Upper lobe of left lung (tissue), 6 donors: ENCODE measurements around the gene DNAI1. TPM values are rescaled to one million over a fixed set of nuclear protein-coding genes. Genes with fewer than 3 reads are reported as not detected.
A peak's percentile ranks its signal among the peaks of the same experiment; 100 is the strongest.

ENCODE experiments used
- ATAC-seq, 2 donors: fragments of 200-7000 bp; cut with Tn5 transposase; one replicate each; pipeline ENCODE4 v1.9.1; 2022; ENCODE audit warnings: mild to moderate bottlenecking in 2 of 2, moderate library complexity in 2 of 2; ENCODE audit not compliant: low FRiP score in 2 of 2
- DNase-seq, 2 donors: peaks; one replicate each; pipeline ENCODE4 v3.0.0-alpha.2; 2019 to 2020
- H3K27ac ChIP-seq, 4 donors: fragments of 200-600 bp; sonication (generic); one replicate each; pipeline ENCODE4 v1.5.1; 2016 to 2019
- H3K27me3 ChIP-seq, 4 donors: fragments of 200-600 bp; sonication (generic); one replicate each; pipeline ENCODE4 v1.5.1; 2017 to 2019
- H3K36me3 ChIP-seq, 4 donors: fragments of 200-600 bp; sonication (generic); one replicate each; pipeline ENCODE4 v1.5.1; 2016 to 2019
- H3K4me1 ChIP-seq, 4 donors: fragments of 200-600 bp; sonication (generic); one replicate each; pipeline ENCODE4 v1.5.1; 2018 to 2019
- H3K4me3 ChIP-seq, 4 donors: fragments of 200-600 bp; sonication (generic); one replicate each; pipeline ENCODE4 v1.5.1; 2017 to 2019; ENCODE audit warnings: mild to moderate bottlenecking in 2 of 4, moderate library complexity in 1 of 4
- H3K9me3 ChIP-seq, 4 donors: fragments of 200-600 bp; sonication (generic); one replicate each; pipeline ENCODE4 v1.5.1; 2018 to 2019
- EP300 ChIP-seq, 4 donors: sonication (generic); formaldehyde crosslinking; IDR thresholded peaks; one replicate each; pipeline ENCODE4 v1.5.1; 2017; ENCODE audit warnings: antibody characterized with exemption in 4 of 4, control low read depth in 2 of 4
- POLR2A ChIP-seq, 4 donors: fragments of 450-650 bp; IDR thresholded peaks; one replicate each; pipeline ENCODE4 v1.5.1; 2016 to 2017; ENCODE audit warnings: antibody characterized with exemption in 4 of 4, mild to moderate bottlenecking in 2 of 4
- POLR2AphosphoS5 ChIP-seq, 2 donors: sonication (generic); formaldehyde crosslinking; IDR thresholded peaks; one replicate each; pipeline ENCODE4 v1.5.1; 2017; ENCODE audit warnings: antibody characterized with exemption in 2 of 2
- WGBS, 2 donors: methylation state at CpG; one replicate each; pipeline ENCODE4 v1.1.5; 2017 to 2018; 5-methylcytosine and 5-hydroxymethylcytosine counted together
- total RNA-seq, 6 donors: library from RNA; depleted of rRNA in 4 of 6; stranded (reverse); fragments of >200 nt in 4 of 6; gene quantifications; one replicate each; pipeline versions ENCODE4 v1.1.0 to v1.2.1, GENCODE V29; 2016 to 2021
- TF ChIP-seq, protein P1 (sequence below), 6 experiments: fragments of 450-650 bp in 4 of 6; fragments of 200-600 bp in 2 of 6; sonication (generic) in 2 of 6; IDR thresholded peaks; one replicate each; pipeline ENCODE4 v1.5.1; 2016 to 2019; ENCODE audit warnings: antibody characterized with exemption in 6 of 6
- donor health status: DM: no; HTN: no; CAD: no; lungs with moderate emphysema.
- donor health status: DM: no; HTN: yes; CAD: no; lungs with severe emphysema.

Gene DNAI1
- total RNA-seq, 6 donors from 2014 or later: 0.37 to 39.8 (median 9.7) TPM

GRCh38 chr9:34508463-34508862, 49.9 kb downstream of the DNAI1 start:
- no peaks in the 10 kb centered on the region for H3K36me3 ChIP-seq
- H3K4me3 ChIP-seq: no peak overlapping the region
- no peak for DNase-seq
- H3K4me1 ChIP-seq: peaks cover 0 to 9% (median 2%) of the 10 kb centered on the region in 4 donors
- H3K9me3 ChIP-seq: no peaks in the 10 kb centered on the region
- ATAC-seq: no peak
- no peak overlapping the region for H3K27ac ChIP-seq
- H3K27me3 ChIP-seq: no peaks in the 10 kb centered on the region
- no peak for TF ChIP-seq POLR2AphosphoS5 (IDR thresholded peaks at IDR 0.05)
- TF ChIP-seq POLR2A (IDR thresholded peaks at IDR 0.05): no peak
- TF ChIP-seq EP300 (IDR thresholded peaks at IDR 0.05): no peak
- TF ChIP-seq, protein P1, sequence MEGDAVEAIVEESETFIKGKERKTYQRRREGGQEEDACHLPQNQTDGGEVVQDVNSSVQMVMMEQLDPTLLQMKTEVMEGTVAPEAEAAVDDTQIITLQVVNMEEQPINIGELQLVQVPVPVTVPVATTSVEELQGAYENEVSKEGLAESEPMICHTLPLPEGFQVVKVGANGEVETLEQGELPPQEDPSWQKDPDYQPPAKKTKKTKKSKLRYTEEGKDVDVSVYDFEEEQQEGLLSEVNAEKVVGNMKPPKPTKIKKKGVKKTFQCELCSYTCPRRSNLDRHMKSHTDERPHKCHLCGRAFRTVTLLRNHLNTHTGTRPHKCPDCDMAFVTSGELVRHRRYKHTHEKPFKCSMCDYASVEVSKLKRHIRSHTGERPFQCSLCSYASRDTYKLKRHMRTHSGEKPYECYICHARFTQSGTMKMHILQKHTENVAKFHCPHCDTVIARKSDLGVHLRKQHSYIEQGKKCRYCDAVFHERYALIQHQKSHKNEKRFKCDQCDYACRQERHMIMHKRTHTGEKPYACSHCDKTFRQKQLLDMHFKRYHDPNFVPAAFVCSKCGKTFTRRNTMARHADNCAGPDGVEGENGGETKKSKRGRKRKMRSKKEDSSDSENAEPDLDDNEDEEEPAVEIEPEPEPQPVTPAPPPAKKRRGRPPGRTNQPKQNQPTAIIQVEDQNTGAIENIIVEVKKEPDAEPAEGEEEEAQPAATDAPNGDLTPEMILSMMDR (IDR thresholded peaks at IDR 0.05): no peak
- WGBS, 2 donors: 87 to 89% methylated on average over 3 of the region's 3 CpGs

DNA sequence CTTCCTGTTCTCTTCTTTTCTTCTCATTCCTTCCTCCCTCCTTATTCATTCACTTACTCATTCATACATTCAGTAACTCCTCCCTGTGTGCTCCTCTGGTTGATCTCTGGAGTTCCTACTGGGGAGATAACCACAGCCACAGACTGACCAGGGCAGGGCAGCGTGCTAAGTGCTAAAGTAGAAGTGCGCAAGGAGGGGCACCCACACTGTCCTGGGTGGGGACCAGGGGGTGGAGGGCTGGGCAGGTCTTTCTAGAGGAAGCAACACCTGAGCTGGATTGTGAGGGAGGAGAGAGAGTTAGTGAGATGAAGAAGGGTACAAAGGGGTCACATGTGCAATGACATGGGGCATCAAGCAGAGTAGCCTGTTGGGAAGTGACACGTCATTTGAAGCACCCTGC, 50.3 kb downstream of the DNAI1 start:
- Histone ChIP-seq H3K4me1 (peaks cover 0 to 14% (median 2%) of the 10 kb centered on the region in 4 donors), H3K27ac (no peak overlapping the region), H3K4me3 (no peak overlapping the region), H3K9me3 (no peaks in the 10 kb centered on the region), H3K36me3 (no peaks in the 10 kb centered on the region), H3K27me3 (no peaks in the 10 kb centered on the region)
- 89 to 96% methylated on average over 3 of the region's 3 CpGs for WGBS, 2 donors
- TF ChIP-seq POLR2A (IDR thresholded peaks at IDR 0.05): no peak
- TF ChIP-seq POLR2AphosphoS5 (IDR thresholded peaks at IDR 0.05): no peak
- no peak for TF ChIP-seq EP300 (IDR thresholded peaks at IDR 0.05)
- TF ChIP-seq, protein P1 (IDR thresholded peaks at IDR 0.05): no peak
- DNase-seq (no peak), ATAC-seq (no peak)

GRCh38 chr9:34510497-34511468, 52.2 kb downstream of the DNAI1 start:
- H3K27ac ChIP-seq: no peak overlapping the region
- H3K4me1 ChIP-seq: peaks cover 0 to 14% (median 2%) of the 10 kb centered on the region in 4 donors
- H3K27me3 ChIP-seq: no peaks in the 10 kb centered on the region
- WGBS, 2 donors: 67 to 84% methylated on average over 9 to 13 of the region's 13 CpGs
- DNase-seq (no peak), ATAC-seq (no peak)
- no peak overlapping the region for H3K4me3 ChIP-seq
- H3K36me3 ChIP-seq: no peaks in the 10 kb centered on the region
- TF ChIP-seq POLR2AphosphoS5 (IDR thresholded peaks at IDR 0.05) (no peak), POLR2A (IDR thresholded peaks at IDR 0.05) (no peak), EP300 (IDR thresholded peaks at IDR 0.05) (no peak)
- TF ChIP-seq, protein P1 (IDR thresholded peaks at IDR 0.05): no peak
- H3K9me3 ChIP-seq: no peaks in the 10 kb centered on the region

DNA sequence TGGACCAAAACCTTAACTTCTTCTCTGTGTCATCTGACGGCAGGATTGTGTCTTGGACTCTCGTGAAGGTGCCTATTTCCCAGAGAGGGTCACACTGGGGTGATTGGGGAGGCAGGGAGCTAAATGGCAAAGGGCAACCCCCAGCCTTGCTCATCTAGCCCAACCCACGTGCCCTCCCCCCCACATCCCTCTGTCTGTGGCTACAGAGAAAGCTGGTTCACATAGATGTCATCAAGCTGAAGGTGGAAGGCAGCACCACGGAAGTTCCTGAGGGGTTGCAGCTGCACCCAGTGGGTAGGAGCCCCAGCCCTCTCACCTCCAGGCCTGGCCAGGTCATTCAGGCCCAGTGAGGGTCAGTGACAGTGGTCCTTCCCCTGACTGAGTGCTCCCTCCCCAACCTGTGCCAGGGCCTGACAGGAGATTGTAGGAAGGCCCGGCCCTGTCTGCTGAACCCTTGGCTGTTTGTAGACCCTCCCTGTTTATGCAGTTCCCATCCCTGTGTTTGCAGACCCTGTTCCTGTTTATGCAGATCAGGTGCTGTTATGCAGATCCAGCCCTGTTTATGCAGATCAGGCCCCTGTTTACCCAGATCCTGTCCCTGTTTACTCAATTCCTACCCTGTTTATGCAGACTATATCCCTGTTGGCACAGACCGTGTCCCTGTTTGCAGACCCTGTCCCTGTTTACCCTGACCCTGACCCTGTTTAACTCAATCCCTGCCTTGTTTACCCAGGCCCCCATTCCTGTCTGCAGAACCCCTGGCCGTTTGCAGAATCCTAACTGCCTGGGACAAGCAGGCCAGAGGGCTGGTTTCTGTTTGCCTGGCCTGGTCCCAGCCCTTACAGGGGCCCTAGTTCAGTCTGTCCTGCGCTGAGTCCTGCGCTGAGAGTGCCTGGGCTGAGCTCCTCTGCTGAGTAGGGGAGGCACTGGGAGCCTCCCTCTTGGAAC, 53.8 kb downstream of the DNAI1 start:
- 53 to 61% methylated on average over 5 to 9 of the region's 9 CpGs for WGBS, 2 donors
- ATAC-seq (no peak), DNase-seq (peak in 1 of 2 donors; percentile 20)
- H3K9me3 ChIP-seq: no peaks in the 10 kb centered on the region
- TF ChIP-seq EP300 (IDR thresholded peaks at IDR 0.05) (no peak), POLR2AphosphoS5 (IDR thresholded peaks at IDR 0.05) (no peak), POLR2A (IDR thresholded peaks at IDR 0.05) (no peak)
- TF ChIP-seq, protein P1 (IDR thresholded peaks at IDR 0.05): no peak
- H3K27ac ChIP-seq: no peak overlapping the region
- H3K4me1 ChIP-seq: peaks cover 0 to 14% (median 2%) of the 10 kb centered on the region in 4 donors
- H3K36me3 ChIP-seq: no peaks in the 10 kb centered on the region
- no peak overlapping the region for H3K4me3 ChIP-seq
- H3K27me3 ChIP-seq: no peaks in the 10 kb centered on the region
